ENCODE measurements around the gene PRR33.
"Not testable (repeated sequence)": the region's sequence is repeated elsewhere in the genome, so short reads cannot be mapped to it uniquely, and the experiment has no call there.

PRR33 gene

DNA sequence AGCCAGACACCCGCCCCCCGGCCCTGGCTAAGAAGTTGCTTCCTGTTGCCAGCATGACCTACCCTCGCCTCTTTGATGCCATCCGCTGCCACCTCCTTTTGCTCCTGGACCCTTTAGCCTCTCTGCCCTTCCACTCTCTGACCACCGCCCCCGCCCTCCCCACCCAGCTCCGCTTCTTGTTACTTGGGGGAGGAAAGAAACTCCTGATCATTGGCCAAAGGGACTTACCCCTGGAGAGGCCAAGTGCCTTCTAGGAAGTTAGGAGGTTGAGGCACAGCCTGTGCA is at the start of gene PRR33:
Gene PRR33, minus strand, starts transcription at position 65 of the 285 bp plus-strand sequence. CDS start 1,311 bp downstream, outside the sequence.
- Histone ChIP-seq H3K27ac (ENCODE audit: low read depth, low read length) (no peak within 1 kb of the TSS), H2AFZ (ENCODE audit: low read length, unreplicated experiment) (no peak within 1 kb of the TSS), H3K4me1 (ENCODE audit: control insufficient read depth, insufficient read depth, low read length, unreplicated experiment) (no peaks in the 10 kb centered on the region), H3K79me2 (ENCODE audit: control insufficient read depth, insufficient read depth, low read length, unreplicated experiment) (no peaks in the 10 kb centered on the region), H3K4me3 (ENCODE audit: low read depth, low read length) (no peak within 1 kb of the TSS), H3K36me3 (ENCODE audit: insufficient read depth, low read length) (no peaks in the 10 kb centered on the region), H3K27me3 (ENCODE audit: insufficient read depth, low read length) (peaks cover 9% of the 10 kb centered on the region; the same call in 1 of the 2 replicates)

DNA sequence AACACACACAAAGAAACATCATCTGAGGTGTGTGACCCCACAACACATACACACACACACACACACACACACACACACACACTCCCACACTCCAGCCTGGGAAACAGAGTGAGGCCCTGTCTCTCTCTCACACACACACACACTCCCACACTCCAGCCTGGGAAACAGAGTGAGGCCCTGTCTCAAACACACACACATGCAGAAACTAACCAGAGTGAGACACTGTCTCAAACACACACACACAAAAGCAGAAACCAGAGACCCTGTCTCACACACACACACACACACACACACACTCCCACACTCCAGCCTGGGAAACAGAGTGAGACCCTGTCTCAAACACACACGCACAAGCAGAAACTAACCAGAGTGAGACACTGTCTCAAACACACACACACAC is 48.1 kb upstream of the PRR33 start:
- H2AFZ ChIP-seq (ENCODE audit: low read length, unreplicated experiment); H3K36me3 ChIP-seq (ENCODE audit: insufficient read depth, low read length); H3K27me3 ChIP-seq (ENCODE audit: insufficient read depth, low read length); H3K4me3 ChIP-seq (ENCODE audit: low read depth, low read length); H3K79me2 ChIP-seq (ENCODE audit: control insufficient read depth, insufficient read depth, low read length, unreplicated experiment); H3K27ac ChIP-seq (ENCODE audit: low read depth, low read length); H3K4me1 ChIP-seq (ENCODE audit: control insufficient read depth, insufficient read depth, low read length, unreplicated experiment): not testable (repeated sequence)

DNA sequence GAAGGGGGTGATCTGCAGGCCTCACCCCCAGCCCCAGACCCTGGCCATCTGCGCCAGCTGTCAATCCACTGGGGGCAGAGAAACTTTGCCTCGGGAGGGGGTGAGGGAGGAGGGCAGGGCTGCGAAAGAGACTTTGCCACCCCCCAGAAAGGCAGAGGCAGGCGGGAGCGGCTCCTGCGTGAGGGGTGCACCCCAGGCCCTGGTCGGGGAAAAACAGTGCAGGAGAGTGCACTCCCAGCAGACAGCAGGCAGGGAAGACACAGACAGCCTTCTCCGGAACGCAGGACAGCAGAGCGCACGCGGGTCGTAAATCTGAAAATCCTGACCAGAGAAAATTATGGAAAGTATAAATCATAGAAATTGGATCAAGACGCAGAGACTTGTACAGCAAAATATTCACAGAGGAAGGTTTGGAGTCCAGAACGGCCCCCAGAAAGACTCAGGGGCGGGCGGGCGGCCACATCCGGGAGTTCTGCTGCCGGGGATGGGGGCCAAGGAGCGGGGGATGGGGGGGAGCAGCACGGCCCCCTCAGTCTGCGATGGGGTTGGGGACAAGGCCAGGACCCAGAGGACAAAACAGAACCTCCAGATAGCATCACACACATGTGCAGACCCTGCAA is 47.4 kb upstream of the PRR33 start:
- Histone ChIP-seq H3K36me3 (ENCODE audit: insufficient read depth, low read length) (no peaks in the 10 kb centered on the region), H3K4me1 (ENCODE audit: control insufficient read depth, insufficient read depth, low read length, unreplicated experiment) (peaks cover 7% of the 10 kb centered on the region), H3K27me3 (ENCODE audit: insufficient read depth, low read length) (peaks cover 5% of the 10 kb centered on the region; the same call in 1 of the 2 replicates)

DNA sequence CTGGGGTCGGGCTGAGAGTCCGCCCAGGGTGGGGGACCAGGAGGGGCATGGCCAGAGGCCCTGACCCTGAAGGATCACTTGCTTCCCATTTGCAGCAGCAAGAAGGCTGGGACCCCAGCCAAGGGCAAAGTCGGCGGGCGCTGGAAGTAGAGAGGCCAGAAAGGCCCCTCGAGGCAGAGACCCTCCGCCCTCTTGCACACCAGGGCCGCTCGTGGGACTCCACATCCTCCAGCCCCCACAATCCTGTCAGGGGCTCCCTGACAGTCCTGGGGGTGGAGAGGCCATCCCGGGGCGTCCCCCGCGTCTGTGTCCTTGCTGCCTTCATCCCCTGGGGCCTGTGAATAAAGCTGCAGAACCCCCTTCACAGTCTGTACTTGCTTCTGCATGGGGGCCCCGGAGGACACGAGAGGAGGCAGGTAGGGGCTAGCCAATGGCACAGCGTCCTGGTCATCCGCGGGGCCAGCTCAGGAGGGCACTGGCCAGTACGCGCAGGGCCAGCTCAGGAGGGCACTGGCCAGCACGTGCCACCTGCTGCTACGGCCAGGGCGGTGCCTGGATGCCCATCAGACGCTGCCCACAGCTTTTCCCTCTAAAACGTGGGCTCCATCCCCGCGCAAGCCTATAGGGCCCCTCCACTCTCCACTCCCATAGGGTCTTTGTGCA is 46.8 kb upstream of the PRR33 start:
- peaks cover 6% of the 10 kb centered on the region; the same call in 1 of the 2 replicates for H3K27me3 ChIP-seq (ENCODE audit: insufficient read depth, low read length)
- no peak overlapping the region for H3K4me3 ChIP-seq (ENCODE audit: low read depth, low read length)
- H3K27ac ChIP-seq (ENCODE audit: low read depth, low read length), result no peak overlapping the region
- no peaks in the 10 kb centered on the region for H3K79me2 ChIP-seq (ENCODE audit: control insufficient read depth, insufficient read depth, low read length, unreplicated experiment)
- peaks cover 1% of the 10 kb centered on the region for H3K4me1 ChIP-seq (ENCODE audit: control insufficient read depth, insufficient read depth, low read length, unreplicated experiment)
- H3K36me3 ChIP-seq (ENCODE audit: insufficient read depth, low read length), result no peaks in the 10 kb centered on the region
- no peak overlapping the region for H2AFZ ChIP-seq (ENCODE audit: low read length, unreplicated experiment)

More for the DNA sequence above, 47.4 kb upstream of the PRR33 start:
- H3K4me3 ChIP-seq (ENCODE audit: low read depth, low read length), result no peak overlapping the region
- H2AFZ ChIP-seq (ENCODE audit: low read length, unreplicated experiment), result no peak overlapping the region
- no peaks in the 10 kb centered on the region for H3K79me2 ChIP-seq (ENCODE audit: control insufficient read depth, insufficient read depth, low read length, unreplicated experiment)
- H3K27ac ChIP-seq (ENCODE audit: low read depth, low read length), result no peak overlapping the region

DNA sequence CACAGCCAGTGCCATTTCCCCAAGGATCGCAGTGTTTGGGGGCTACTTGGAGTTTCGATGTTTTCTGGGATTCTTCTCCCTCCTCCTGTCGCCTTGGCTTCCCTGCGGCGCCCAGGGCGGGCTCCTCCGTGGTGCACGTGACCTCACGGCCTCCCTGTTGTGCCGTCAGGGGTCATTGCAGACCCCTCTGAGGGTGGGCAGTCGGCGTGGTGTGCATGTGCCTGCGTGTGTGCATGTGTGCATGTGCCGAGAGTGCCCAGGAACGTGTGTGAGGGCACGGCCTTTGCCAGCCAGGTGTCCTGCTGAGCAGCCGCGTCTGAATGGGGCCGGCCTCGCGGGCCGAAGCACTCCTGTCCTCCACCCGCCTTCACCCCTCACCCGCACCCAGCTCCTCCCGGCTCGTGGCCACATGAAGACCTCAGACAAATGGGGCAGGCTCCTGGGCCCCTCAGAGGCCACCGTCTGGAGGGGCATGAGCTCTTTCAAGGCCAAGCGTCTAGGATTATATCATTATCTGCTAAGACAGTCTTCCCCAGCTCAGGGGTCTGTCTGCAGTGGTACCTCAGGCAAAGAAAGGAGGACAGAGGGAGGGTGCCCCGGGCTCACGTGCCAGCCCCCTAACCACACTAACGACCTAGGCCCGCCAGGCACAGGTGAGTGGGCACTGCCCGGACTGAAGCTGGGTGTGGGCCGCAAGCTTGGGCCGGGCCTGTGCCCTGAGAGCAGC is 46.1 kb upstream of the PRR33 start:
- H3K27ac ChIP-seq (ENCODE audit: low read depth, low read length), result no peak overlapping the region
- no peak overlapping the region for H3K4me3 ChIP-seq (ENCODE audit: low read depth, low read length)
- no peaks in the 10 kb centered on the region for H3K36me3 ChIP-seq (ENCODE audit: insufficient read depth, low read length)
- no peaks in the 10 kb centered on the region for H3K79me2 ChIP-seq (ENCODE audit: control insufficient read depth, insufficient read depth, low read length, unreplicated experiment)
- H2AFZ ChIP-seq (ENCODE audit: low read length, unreplicated experiment), result no peak overlapping the region
- no peaks in the 10 kb centered on the region for H3K4me1 ChIP-seq (ENCODE audit: control insufficient read depth, insufficient read depth, low read length, unreplicated experiment)
- H3K27me3 ChIP-seq (ENCODE audit: insufficient read depth, low read length), result peaks cover 6% of the 10 kb centered on the region; the same call in 1 of the 2 replicates

GRCh38 chr11:1936781-1937615 is 45.3 kb upstream of the PRR33 start:
- no peaks in the 10 kb centered on the region for H3K36me3 ChIP-seq (ENCODE audit: insufficient read depth, low read length)
- no peak overlapping the region for H3K27ac ChIP-seq (ENCODE audit: low read depth, low read length)
- no peaks in the 10 kb centered on the region for H3K79me2 ChIP-seq (ENCODE audit: control insufficient read depth, insufficient read depth, low read length, unreplicated experiment)
- no peaks in the 10 kb centered on the region for H3K4me1 ChIP-seq (ENCODE audit: control insufficient read depth, insufficient read depth, low read length, unreplicated experiment)
- no peak overlapping the region for H3K4me3 ChIP-seq (ENCODE audit: low read depth, low read length)
- H3K27me3 ChIP-seq (ENCODE audit: insufficient read depth, low read length), result peaks cover 6% of the 10 kb centered on the region; the same call in 1 of the 2 replicates
- H2AFZ ChIP-seq (ENCODE audit: low read length, unreplicated experiment), result no peak overlapping the region

DNA sequence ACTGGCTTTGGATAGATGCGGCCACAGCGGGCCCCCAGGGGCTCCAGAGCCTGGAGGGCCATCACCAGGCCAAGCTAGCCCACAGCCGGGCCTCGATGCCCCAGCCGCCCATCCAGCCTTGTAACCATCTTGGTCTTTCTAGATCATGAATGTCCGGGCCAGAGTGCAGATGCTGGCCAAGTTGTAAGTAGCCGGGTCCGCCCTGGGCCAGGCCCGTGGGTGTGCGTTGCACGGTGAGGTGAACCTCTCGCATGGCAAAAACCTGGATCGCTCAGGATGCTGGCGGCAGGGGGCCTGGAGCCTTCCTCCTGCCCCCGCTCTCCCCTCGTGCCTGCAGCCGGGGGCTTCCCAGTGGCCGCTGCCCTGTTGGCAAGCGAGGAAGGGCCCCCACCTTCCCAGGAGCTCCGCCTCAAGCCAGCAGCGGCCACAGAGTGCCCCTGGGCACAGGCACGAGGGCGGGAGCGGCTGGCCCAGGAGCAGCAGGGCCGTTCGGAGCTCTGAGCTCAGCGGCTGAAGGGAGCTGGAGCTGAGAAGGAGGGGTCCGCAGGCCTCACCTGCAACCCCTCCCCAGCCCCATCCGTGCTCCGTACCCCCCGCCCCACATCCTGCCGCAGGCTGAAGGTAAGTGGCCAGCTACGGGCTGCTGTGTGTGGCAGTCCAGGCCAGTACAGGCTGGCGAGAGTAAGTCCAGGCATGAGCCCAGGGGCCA is 44.5 kb upstream of the PRR33 start:
- Histone ChIP-seq H3K4me3 (ENCODE audit: low read depth, low read length) (no peak overlapping the region), H3K27me3 (ENCODE audit: insufficient read depth, low read length) (peaks cover 6% of the 10 kb centered on the region; the same call in 1 of the 2 replicates), H3K79me2 (ENCODE audit: control insufficient read depth, insufficient read depth, low read length, unreplicated experiment) (no peaks in the 10 kb centered on the region), H3K36me3 (ENCODE audit: insufficient read depth, low read length) (no peaks in the 10 kb centered on the region), H3K4me1 (ENCODE audit: control insufficient read depth, insufficient read depth, low read length, unreplicated experiment) (peaks cover 4% of the 10 kb centered on the region), H3K27ac (ENCODE audit: low read depth, low read length) (no peak overlapping the region), H2AFZ (ENCODE audit: low read length, unreplicated experiment) (no peak overlapping the region)

DNA sequence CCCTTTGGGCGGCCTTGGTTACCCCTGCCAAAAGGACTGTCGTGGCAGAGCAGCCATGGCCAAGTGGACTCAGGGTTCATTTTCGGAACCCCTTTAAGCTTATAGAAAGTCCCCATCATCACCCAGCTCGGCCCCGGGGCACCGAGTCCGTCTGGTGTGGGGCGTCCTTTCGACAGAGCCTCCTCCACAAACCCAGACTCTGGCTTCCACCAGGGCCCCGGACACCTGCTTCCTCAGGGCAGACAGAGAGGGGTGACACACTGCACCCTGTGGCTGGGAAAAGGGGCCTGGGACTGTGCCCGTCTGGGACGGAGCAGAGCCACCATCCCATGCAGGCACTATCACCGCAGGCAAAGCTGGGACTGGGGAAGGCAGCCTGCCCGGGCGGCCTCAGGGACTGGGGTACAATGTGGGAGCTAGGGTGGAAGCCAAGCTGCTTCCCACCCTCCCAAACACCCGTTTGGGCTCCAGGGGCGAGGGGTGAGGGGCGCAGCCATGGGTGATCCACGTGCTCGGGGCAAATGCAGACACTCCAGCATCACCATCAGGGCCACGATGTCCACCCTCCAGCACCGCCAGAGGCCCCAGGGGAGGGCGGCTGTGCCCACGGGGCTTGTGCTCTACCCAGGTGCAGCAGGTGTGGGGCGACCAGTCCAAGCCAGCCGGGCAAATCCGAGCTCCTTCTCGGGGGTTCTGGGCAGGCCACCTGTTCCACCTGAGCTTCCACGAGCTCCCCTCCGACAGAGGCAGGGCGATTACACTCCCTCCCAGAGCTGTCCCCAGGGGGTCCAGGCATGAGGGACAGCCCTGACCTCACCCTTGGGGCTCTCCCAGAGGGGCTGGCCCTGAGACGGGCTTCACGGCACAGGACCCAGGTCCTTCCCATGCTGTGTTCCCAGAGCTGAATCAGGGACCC is 43.7 kb upstream of the PRR33 start:
- Histone ChIP-seq H2AFZ (ENCODE audit: low read length, unreplicated experiment) (no peak overlapping the region), H3K4me3 (ENCODE audit: low read depth, low read length) (no peak overlapping the region), H3K79me2 (ENCODE audit: control insufficient read depth, insufficient read depth, low read length, unreplicated experiment) (no peaks in the 10 kb centered on the region), H3K4me1 (ENCODE audit: control insufficient read depth, insufficient read depth, low read length, unreplicated experiment) (peaks cover 8% of the 10 kb centered on the region), H3K27me3 (ENCODE audit: insufficient read depth, low read length) (peaks cover 6% of the 10 kb centered on the region; the same call in 1 of the 2 replicates), H3K36me3 (ENCODE audit: insufficient read depth, low read length) (no peaks in the 10 kb centered on the region), H3K27ac (ENCODE audit: low read depth, low read length) (no peak overlapping the region)

GRCh38 chr11:1934335-1935155 is 42.9 kb upstream of the PRR33 start:
- H2AFZ ChIP-seq (ENCODE audit: low read length, unreplicated experiment), result no peak overlapping the region

More at GRCh38 chr11:1934335-1935155, 42.9 kb upstream of the PRR33 start:
- Histone ChIP-seq H3K4me3 (ENCODE audit: low read depth, low read length) (no peak overlapping the region), H3K79me2 (ENCODE audit: control insufficient read depth, insufficient read depth, low read length, unreplicated experiment) (no peaks in the 10 kb centered on the region), H3K36me3 (ENCODE audit: insufficient read depth, low read length) (no peaks in the 10 kb centered on the region), H3K4me1 (ENCODE audit: control insufficient read depth, insufficient read depth, low read length, unreplicated experiment) (peaks cover 8% of the 10 kb centered on the region), H3K27me3 (ENCODE audit: insufficient read depth, low read length) (peaks cover 6% of the 10 kb centered on the region; the same call in 1 of the 2 replicates), H3K27ac (ENCODE audit: low read depth, low read length) (no peak overlapping the region)

Data from ACC112 (cell line).